ENCODE measurements around the gene ANGPT4. TPM values are rescaled to one million over a fixed set of nuclear protein-coding genes. Genes with fewer than 3 reads are reported as not detected.

The ANGPT4 gene
- total RNA-seq, 1 experiment from 2014 or later: 0.20 TPM

- POLR2A ChIA-PET: no interaction called here
- Mint-ChIP-seq H3K4me3 (no peak overlapping the region), H3K27ac (no peak overlapping the region), H3K4me1 (no peaks in the 10 kb centered on the region), H3K27me3 (ENCODE audit: low read depth) (no peaks in the 10 kb centered on the region), H3K9me3 (no peaks in the 10 kb centered on the region), H3K36me3 (no peaks in the 10 kb centered on the region)
- ATAC-seq (no peak), DNase-seq (ENCODE audit: low spot score) (no peak)
- CTCF ChIA-PET: interaction anchor here (1.3 to 9.0 kb wide), 6 partner anchors 25 to 204 kb away, joined by 3 to 71 read pairs (median 14); no protein-coding TSS in a partner anchor
- no peak for TF ChIP-seq ZNF396 (CRISPR knock-in tag; IDR thresholded peaks at IDR 0.05; ENCODE audit: borderline replicate concordance)
- TF ChIP-seq MXD4 (CRISPR knock-in tag; IDR thresholded peaks at IDR 0.05; ENCODE audit: borderline replicate concordance): no peak
- TF ChIP-seq ZNF232 (CRISPR knock-in tag; IDR thresholded peaks at IDR 0.05): no peak
- TF ChIP-seq AFF4 (CRISPR knock-in tag; IDR thresholded peaks at IDR 0.05; ENCODE audit: borderline replicate concordance): no peak
- TF ChIP-seq AR (CRISPR knock-in tag; IDR thresholded peaks at IDR 0.05): no peak
- no peak for TF ChIP-seq GRHL2 (CRISPR knock-in tag; IDR thresholded peaks at IDR 0.05; ENCODE audit: insufficient replicate concordance, severe bottlenecking)
- no peak for TF ChIP-seq JUN (CRISPR knock-in tag; IDR thresholded peaks at IDR 0.05)
- no peak for TF ChIP-seq ATF2 (CRISPR knock-in tag; IDR thresholded peaks at IDR 0.05; ENCODE audit: borderline replicate concordance, low read depth)
- TF ChIP-seq ESRRA (CRISPR knock-in tag; IDR thresholded peaks at IDR 0.05; ENCODE audit: borderline replicate concordance): no peak
- TF ChIP-seq ZNF281 (CRISPR knock-in tag; IDR thresholded peaks at IDR 0.05): no peak
- no peak for TF ChIP-seq CREM (CRISPR knock-in tag; IDR thresholded peaks at IDR 0.05)
- TF ChIP-seq NFE2L1 (CRISPR knock-in tag; IDR thresholded peaks at IDR 0.05): no peak
- TF ChIP-seq TEAD1 (CRISPR knock-in tag; IDR thresholded peaks at IDR 0.05): no peak
- TF ChIP-seq ZNF263 (CRISPR knock-in tag; IDR thresholded peaks at IDR 0.05; ENCODE audit: low read depth): no peak
- TF ChIP-seq HMGA2 (CRISPR knock-in tag; IDR thresholded peaks at IDR 0.05): no peak
- TF ChIP-seq MAX (CRISPR knock-in tag; IDR thresholded peaks at IDR 0.05): no peak
- TF ChIP-seq SMAD4 (CRISPR knock-in tag; IDR thresholded peaks at IDR 0.05): no peak
Observed at GRCh38 chr20:910132-910869, 5.8 kb downstream of the ANGPT4 start.

All from WTC11 (cell line).